ENCODE measurements around the gene ENTPD7.

- no peak for TF ChIP-seq CTCF (IDR thresholded peaks at IDR 0.05; ENCODE audit: insufficient read depth, low read length, poor library complexity, severe bottlenecking)
- TF ChIP-seq EZH2phosphoT487 (conservative IDR thresholded peaks at IDR 0.05; ENCODE audit: low read length), result no peak
Observed at GRCh38 chr10:99708428-99709012, 49.2 kb downstream of the ENTPD7 start.

Data from SU-DHL-6 (cell line).